Measurements from ENCODE around the gene SUPT7L. TPM values are rescaled to one million over a fixed set of nuclear protein-coding genes. Genes with fewer than 3 reads are reported as not detected.

The SUPT7L gene
- total RNA-seq, 2 donors from 2014 or later = 20.8 to 23.9 TPM

DNA sequence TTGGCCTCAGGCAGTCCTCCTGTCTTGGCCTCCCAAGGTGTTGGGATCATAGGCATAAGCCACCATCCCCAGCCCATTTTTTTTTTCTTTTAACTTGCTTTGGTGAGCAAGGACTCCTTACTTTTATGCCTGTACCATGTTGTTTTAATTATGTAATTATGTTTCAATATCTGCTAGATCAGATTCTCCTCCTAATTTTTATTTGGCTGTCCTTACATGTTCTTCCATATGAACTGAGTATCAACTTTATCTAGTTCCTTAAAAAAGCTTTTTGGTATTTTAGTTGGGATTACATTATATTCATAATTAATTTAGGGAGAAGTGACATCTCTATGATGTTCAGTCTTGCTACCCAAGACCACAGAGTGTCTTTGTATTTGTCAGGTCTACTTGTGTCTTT is 18.2 kb downstream of the SUPT7L start:
- Histone ChIP-seq H3K36me3 (peaks cover 6% of the 10 kb centered on the region), H3K4me3 (no peak overlapping the region), H3K27me3 (no peaks in the 10 kb centered on the region), H3K9ac (ENCODE audit: low read depth in 2 of 2, low read length in 2 of 2) (no peak overlapping the region), H3K27ac (no peak overlapping the region), H3K9me3 (no peaks in the 10 kb centered on the region), H3K4me1 (no peaks in the 10 kb centered on the region)
- intact Hi-C loops (cut with DNase I) = no loop called here
- DNase-seq = no peak
- TF ChIP-seq, protein P1, sequence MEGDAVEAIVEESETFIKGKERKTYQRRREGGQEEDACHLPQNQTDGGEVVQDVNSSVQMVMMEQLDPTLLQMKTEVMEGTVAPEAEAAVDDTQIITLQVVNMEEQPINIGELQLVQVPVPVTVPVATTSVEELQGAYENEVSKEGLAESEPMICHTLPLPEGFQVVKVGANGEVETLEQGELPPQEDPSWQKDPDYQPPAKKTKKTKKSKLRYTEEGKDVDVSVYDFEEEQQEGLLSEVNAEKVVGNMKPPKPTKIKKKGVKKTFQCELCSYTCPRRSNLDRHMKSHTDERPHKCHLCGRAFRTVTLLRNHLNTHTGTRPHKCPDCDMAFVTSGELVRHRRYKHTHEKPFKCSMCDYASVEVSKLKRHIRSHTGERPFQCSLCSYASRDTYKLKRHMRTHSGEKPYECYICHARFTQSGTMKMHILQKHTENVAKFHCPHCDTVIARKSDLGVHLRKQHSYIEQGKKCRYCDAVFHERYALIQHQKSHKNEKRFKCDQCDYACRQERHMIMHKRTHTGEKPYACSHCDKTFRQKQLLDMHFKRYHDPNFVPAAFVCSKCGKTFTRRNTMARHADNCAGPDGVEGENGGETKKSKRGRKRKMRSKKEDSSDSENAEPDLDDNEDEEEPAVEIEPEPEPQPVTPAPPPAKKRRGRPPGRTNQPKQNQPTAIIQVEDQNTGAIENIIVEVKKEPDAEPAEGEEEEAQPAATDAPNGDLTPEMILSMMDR (IDR thresholded peaks at IDR 0.05) = no peak

DNA sequence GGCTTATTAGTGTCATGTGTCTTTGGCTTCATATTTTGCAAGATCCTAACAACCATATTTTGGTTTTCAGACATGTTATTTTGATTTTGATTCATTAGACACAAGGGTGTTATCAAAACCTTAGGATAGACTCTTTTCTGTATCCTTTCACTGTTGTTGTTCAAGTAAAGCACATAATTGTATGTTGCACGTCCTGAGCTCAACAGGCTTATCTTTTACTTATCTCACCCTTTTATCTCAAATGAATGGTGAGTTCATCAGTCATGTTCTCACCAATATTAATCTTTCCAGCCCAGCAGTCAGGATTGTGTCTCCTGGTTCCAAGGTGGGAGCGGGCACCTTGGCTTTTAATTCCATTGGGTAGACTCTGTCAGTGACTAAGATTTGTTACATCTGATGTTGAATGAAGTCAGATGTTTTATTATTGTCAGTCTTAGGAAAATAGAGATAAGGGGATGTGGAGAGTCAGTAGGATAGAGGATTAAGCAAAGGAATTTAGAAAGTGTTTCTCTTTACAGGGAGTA is 22.6 kb downstream of the SUPT7L start:
- H3K9me3 ChIP-seq = no peaks in the 10 kb centered on the region
- no peaks in the 10 kb centered on the region for H3K27me3 ChIP-seq
- H3K4me1 ChIP-seq = no peaks in the 10 kb centered on the region
- H3K9ac ChIP-seq (ENCODE audit: low read depth in 2 of 2, low read length in 2 of 2) = no peak overlapping the region
- DNase-seq = no peak
- H3K36me3 ChIP-seq = no peaks in the 10 kb centered on the region
- H3K4me3 ChIP-seq = no peak overlapping the region
- intact Hi-C loops (cut with DNase I) = no loop called here
- no peak overlapping the region for H3K27ac ChIP-seq
- TF ChIP-seq, protein P1 (IDR thresholded peaks at IDR 0.05) = no peak

DNA sequence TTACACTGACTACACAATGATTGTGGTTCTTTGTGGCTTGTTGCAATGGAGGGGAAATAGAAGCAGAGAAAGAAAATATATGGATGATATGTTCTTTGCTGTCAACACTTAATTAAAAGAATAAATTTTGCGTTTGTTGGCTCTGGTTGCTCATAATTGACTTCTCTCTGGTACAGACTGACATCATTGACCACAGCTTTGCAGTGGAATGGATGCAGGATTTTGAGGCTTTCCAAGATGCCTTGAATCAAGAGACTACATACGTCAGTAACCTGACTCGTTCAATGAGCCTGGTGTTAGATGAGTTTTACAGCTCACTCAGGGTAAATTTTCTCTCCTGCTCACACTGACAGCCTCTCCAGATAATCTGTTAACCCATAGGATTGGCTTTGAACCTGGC is 24.7 kb downstream of the SUPT7L start:
- Histone ChIP-seq H3K27ac (no peak overlapping the region), H3K9me3 (no peaks in the 10 kb centered on the region), H3K27me3 (no peaks in the 10 kb centered on the region), H3K4me1 (no peaks in the 10 kb centered on the region), H3K9ac (ENCODE audit: low read depth in 2 of 2, low read length in 2 of 2) (no peak overlapping the region), H3K4me3 (no peak overlapping the region), H3K36me3 (no peaks in the 10 kb centered on the region)
- no peak for DNase-seq
- TF ChIP-seq, protein P1 (IDR thresholded peaks at IDR 0.05) = no peak
- intact Hi-C loops (cut with DNase I) = no loop called here

DNA sequence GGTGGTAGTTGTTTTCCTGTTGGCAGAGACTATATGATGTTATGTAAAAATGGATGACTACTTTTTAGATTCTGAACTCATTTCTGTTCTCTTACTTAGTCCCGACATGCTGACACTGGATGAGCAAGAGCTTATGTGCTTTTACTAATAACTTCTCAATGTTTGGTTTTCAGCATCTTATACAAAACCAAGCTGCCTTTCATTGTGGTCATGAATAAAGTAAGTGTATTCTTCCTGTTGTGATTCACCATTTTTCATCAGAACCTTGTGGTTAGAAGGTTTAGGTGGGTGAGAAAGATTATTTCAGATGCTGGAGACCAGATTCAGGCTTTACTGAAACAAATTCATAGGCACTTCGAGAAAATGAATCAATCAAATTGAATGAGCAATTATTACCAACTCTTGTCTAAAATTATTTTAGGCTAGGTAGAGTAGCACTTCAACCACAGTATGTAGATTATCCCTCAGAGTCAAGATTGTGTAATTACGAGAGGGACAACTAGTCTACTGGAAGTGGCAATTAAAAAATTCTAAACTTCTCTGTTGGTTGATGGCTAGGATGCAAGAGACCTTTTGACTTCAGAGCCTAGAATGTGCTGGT is 25.3 kb downstream of the SUPT7L start:
- no peak overlapping the region for H3K4me3 ChIP-seq
- no peak for DNase-seq
- H3K27me3 ChIP-seq = no peaks in the 10 kb centered on the region
- no peaks in the 10 kb centered on the region for H3K36me3 ChIP-seq
- no peaks in the 10 kb centered on the region for H3K4me1 ChIP-seq
- H3K9ac ChIP-seq (ENCODE audit: low read depth in 2 of 2, low read length in 2 of 2) = no peak overlapping the region
- TF ChIP-seq, protein P1 (IDR thresholded peaks at IDR 0.05) = no peak
- H3K27ac ChIP-seq = no peak overlapping the region
- H3K9me3 ChIP-seq = no peaks in the 10 kb centered on the region
- intact Hi-C loops (cut with DNase I) = no loop called here

DNA sequence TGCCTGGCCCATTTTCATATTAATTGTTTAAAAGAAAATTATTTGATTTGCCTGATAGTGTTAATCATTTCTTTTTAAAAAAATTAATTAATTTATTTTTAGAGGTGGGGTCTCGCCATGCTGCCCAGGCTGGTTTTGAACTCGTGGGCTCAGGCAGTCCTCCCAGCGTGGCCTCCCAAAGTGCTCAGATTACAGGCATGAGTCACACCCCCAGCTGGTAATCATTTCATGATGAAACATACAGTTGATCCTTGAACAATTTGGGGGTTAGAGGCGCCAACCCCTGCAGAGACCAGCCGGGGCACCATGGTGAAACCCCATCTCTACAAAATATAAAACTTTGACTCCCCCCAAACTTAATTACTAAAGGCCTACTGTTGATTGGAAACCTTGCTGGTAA is 26.6 kb downstream of the SUPT7L start:
- Histone ChIP-seq H3K4me1 (no peaks in the 10 kb centered on the region), H3K9ac (ENCODE audit: low read depth in 2 of 2, low read length in 2 of 2) (no peak overlapping the region), H3K36me3 (peaks cover 6% of the 10 kb centered on the region), H3K4me3 (no peak overlapping the region), H3K27ac (no peak overlapping the region), H3K27me3 (no peaks in the 10 kb centered on the region), H3K9me3 (no peaks in the 10 kb centered on the region)
- TF ChIP-seq, protein P1 (IDR thresholded peaks at IDR 0.05) = no peak
- intact Hi-C loops (cut with DNase I) = no loop called here
- DNase-seq = no peak

All from colonic mucosa (tissue), 4 donors.